H7 (cell line): ENCODE results near the gene SLC25A11. TPM values are rescaled to one million over a fixed set of nuclear protein-coding genes. Genes with fewer than 3 reads are reported as not detected.
A peak's percentile ranks its signal among the peaks of the same experiment; 100 is the strongest.

Experiments used
- DNase-seq: peaks from one replicate; pipeline ENCODE4 v3.0.0; 2012
- H3K27me3 ChIP-seq: 2 replicates; pipeline ENCODE4 v1.6.0; 2011; ENCODE audit warnings: mild to moderate bottlenecking, low read length; ENCODE audit not compliant: control insufficient read depth, insufficient read depth
- H3K36me3 ChIP-seq: replicated peaks from 2 replicates; pipeline ENCODE4 v1.5.1; 2011; ENCODE audit warnings: low read length; ENCODE audit not compliant: control insufficient read depth, insufficient read depth
- H3K4me3 ChIP-seq: 2 replicates; pipeline ENCODE4 v1.5.1; 2011; ENCODE audit warnings: low read depth, mild to moderate bottlenecking, control low read depth, low read length, moderate library complexity; ENCODE audit not compliant: insufficient read depth
- total RNA-seq: library from RNA; depleted of rRNA; stranded (reverse); fragments of >200 nt; shearing (Covaris generic); gene quantifications from 2 replicates; pipeline ENCODE4 v1.2.3, GENCODE V29; 2014; rRNA removed

Gene SLC25A11
- total RNA-seq, 1 experiment from 2014 or later = 169 TPM

GRCh38 chr17:4893721-4894560 lies 45.9 kb downstream of the SLC25A11 start:
- peaks cover 28% of the 10 kb centered on the region for H3K36me3 ChIP-seq
- no peak overlapping the region for H3K4me3 ChIP-seq
- peaks cover under 1% of the 10 kb centered on the region; the same call in 1 of the 2 replicates for H3K27me3 ChIP-seq
- DNase-seq = peak; percentile 44

DNA sequence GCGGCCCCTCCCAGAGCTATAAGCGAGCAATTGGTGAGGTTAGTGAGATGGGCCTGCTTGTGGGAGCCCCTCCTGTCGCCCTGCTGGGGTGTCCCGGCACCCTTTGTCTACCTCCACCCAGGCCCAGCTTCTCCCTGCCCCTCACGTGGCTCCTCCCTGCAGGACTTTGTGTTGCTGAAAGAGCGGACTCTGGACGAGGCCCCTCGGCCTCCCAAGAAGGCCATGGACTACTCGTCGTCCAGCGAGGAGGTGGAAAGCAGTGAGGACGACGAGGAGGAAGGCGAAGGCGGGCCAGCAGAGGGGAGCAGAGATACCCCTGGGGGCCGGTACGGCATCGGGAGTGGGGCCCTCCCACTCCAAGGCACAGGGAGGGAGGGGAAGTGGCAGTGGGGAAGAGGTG lies 46.6 kb downstream of the SLC25A11 start:
- peak; percentile 42 for DNase-seq
- H3K27me3 ChIP-seq = no peaks in the 10 kb centered on the region
- no peak overlapping the region for H3K4me3 ChIP-seq
- peaks cover 28% of the 10 kb centered on the region for H3K36me3 ChIP-seq

- DNase-seq = peak; percentile 51
- no peaks in the 10 kb centered on the region for H3K27me3 ChIP-seq
- no peak overlapping the region for H3K4me3 ChIP-seq
- peaks cover 28% of the 10 kb centered on the region for H3K36me3 ChIP-seq
Observed at GRCh38 chr17:4892499-4893221, 47.2 kb downstream of the SLC25A11 start.

- peak; percentile 38 for DNase-seq
- no peaks in the 10 kb centered on the region for H3K27me3 ChIP-seq
- peaks cover 31% of the 10 kb centered on the region for H3K36me3 ChIP-seq
- no peak overlapping the region for H3K4me3 ChIP-seq
Observed at GRCh38 chr17:4891411-4892410, 48.1 kb downstream of the SLC25A11 start.

DNA sequence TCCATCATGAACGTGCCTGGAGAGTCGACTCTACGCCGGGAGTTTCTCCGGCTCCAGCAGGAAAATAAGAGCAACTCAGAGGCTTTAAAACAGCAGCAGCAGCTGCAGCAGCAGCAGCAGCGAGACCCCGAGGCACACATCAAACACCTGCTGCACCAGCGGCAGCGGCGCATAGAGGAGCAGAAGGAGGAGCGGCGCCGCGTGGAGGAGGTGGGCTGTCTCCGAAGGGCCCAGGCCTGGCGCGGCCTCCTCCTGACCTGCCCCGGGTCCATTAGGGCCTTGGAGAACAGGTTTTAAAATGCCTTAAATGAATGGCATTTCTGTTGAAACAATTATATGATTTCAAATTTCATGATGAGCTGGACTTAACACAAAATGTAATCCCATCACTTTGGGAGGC lies 52.3 kb downstream of the SLC25A11 start:
- H3K4me3 ChIP-seq = no peak overlapping the region
- H3K27me3 ChIP-seq = no peaks in the 10 kb centered on the region
- no peak for DNase-seq
- peaks cover 30% of the 10 kb centered on the region for H3K36me3 ChIP-seq

Other genes with a start within 250 kb of the SLC25A11 start
- 73.8 and 77.2 TPM in 2 replicates for gene PELP1, start 235.9 kb downstream of the SLC25A11 start, total RNA-seq
- gene ARRB2, start 229.4 kb downstream of the SLC25A11 start, total RNA-seq = 28.5 and 40.2 TPM in 2 replicates
- 24.8 and 27.9 TPM in 2 replicates for gene MED11, start 208.6 kb downstream of the SLC25A11 start, total RNA-seq
- 0.17 TPM in 1 of 2 replicates, not detected in the other for gene ZMYND15, start 200.2 kb downstream of the SLC25A11 start, total RNA-seq
- 0.42 and 2.0 TPM in 2 replicates for gene CXCL16, start 200.1 kb downstream of the SLC25A11 start, total RNA-seq
- not detected in 2 replicates for gene TM4SF5, start 168.2 kb downstream of the SLC25A11 start, total RNA-seq
- gene VMO1, start 153.7 kb downstream of the SLC25A11 start, total RNA-seq = not detected in 2 replicates
- not detected in 2 replicates for gene GLTPD2, start 151.1 kb downstream of the SLC25A11 start, total RNA-seq
- 348 and 395 TPM in 2 replicates for gene PSMB6, start 143.9 kb downstream of the SLC25A11 start, total RNA-seq
- 36.5 and 42.6 TPM in 2 replicates for gene PLD2, start 132.9 kb downstream of the SLC25A11 start, total RNA-seq
- 42.4 and 58.2 TPM in 2 replicates for gene MINK1, start 106.7 kb downstream of the SLC25A11 start, total RNA-seq
- 7.6 and 7.8 TPM in 2 replicates for gene C17orf107, start 40.5 kb downstream of the SLC25A11 start, total RNA-seq
- gene CHRNE, start 36.9 kb downstream of the SLC25A11 start, total RNA-seq = 0.67 and 0.69 TPM in 2 replicates
- gene GP1BA, start 7.8 kb downstream of the SLC25A11 start, total RNA-seq = not detected in 2 replicates
- 67.0 and 87.6 TPM in 2 replicates for gene RNF167, start 222 bp upstream of the SLC25A11 start, total RNA-seq
- gene PFN1, start 8.5 kb upstream of the SLC25A11 start, total RNA-seq = 1,296 and 1,480 TPM in 2 replicates
- 24.2 and 25.7 TPM in 2 replicates for gene ENO3, start 11.1 kb upstream of the SLC25A11 start, total RNA-seq
- gene SPAG7, start 27.8 kb upstream of the SLC25A11 start, total RNA-seq = 103 and 105 TPM in 2 replicates
- gene CAMTA2, start 47.6 kb upstream of the SLC25A11 start, total RNA-seq = 1.6 and 3.8 TPM in 2 replicates
- gene INCA1, start 57.5 kb upstream of the SLC25A11 start, total RNA-seq = 0.42 and 0.63 TPM in 2 replicates
- gene KIF1C, start 57.9 kb upstream of the SLC25A11 start, total RNA-seq = 46.2 and 48.8 TPM in 2 replicates
- gene SLC52A1, start 95.4 kb upstream of the SLC25A11 start, total RNA-seq = 0.10 TPM in 1 of 2 replicates, not detected in the other
- gene ZFP3, start 138.4 kb upstream of the SLC25A11 start, total RNA-seq = 0.21 and 0.96 TPM in 2 replicates
- 20.1 and 24.8 TPM in 2 replicates for gene ZNF232, start 171.8 kb upstream of the SLC25A11 start, total RNA-seq
- gene USP6, start 176.0 kb upstream of the SLC25A11 start, total RNA-seq = 0.03 TPM in 1 of 2 replicates, not detected in the other